WERI-Rb-1 (cell line): ENCODE data around the gene MUTYH.

Experiments
- DNase-seq: peaks from one replicate; pipeline ENCODE4 v3.0.0-alpha.2; 2020
- H3K27ac ChIP-seq: fragments of 250-450 bp; sonication (Bioruptor Pico); 2 replicates; pipeline ENCODE4 v1.5.1; 2020; ENCODE audit warnings: mild to moderate bottlenecking, moderate library complexity
- H3K27me3 ChIP-seq: fragments of 250-450 bp; sonication (Bioruptor Pico); 2 replicates; pipeline ENCODE4 v1.5.1; 2021; ENCODE audit warnings: mild to moderate bottlenecking, low read depth, moderate library complexity; ENCODE audit not compliant: insufficient read depth, severe bottlenecking
- H3K36me3 ChIP-seq: fragments of 250-450 bp; sonication (Bioruptor Pico); 2 replicates; pipeline ENCODE4 v1.5.1; 2020; ENCODE audit warnings: mild to moderate bottlenecking, moderate library complexity
- H3K4me3 ChIP-seq: 2 replicates; pipeline ENCODE4 v1.5.1; 2011; ENCODE audit warnings: low read depth, mild to moderate bottlenecking, control low read depth, low read length
- H3K9me3 ChIP-seq: fragments of 250-450 bp; sonication (Bioruptor Pico); 2 replicates; pipeline ENCODE4 v1.5.1; 2021; ENCODE audit warnings: mild to moderate bottlenecking, moderate library complexity; ENCODE audit not compliant: severe bottlenecking
- CTCF ChIP-seq: IDR thresholded peaks from 2 replicates; pipeline ENCODE4 v1.5.1; 2011; ENCODE audit warnings: low read depth, mild to moderate bottlenecking, control low read depth, inconsistent platforms, low read length

The MUTYH gene

GRCh38 chr1:45380730-45381129, 40.5 kb upstream of the MUTYH start:
- no peaks in the 10 kb centered on the region for H3K9me3 ChIP-seq
- H3K4me3 ChIP-seq: no peak overlapping the region
- no peak for DNase-seq
- no peaks in the 10 kb centered on the region for H3K36me3 ChIP-seq
- H3K27ac ChIP-seq: no peak overlapping the region
- no peaks in the 10 kb centered on the region for H3K27me3 ChIP-seq
- TF ChIP-seq CTCF: no peak

DNA sequence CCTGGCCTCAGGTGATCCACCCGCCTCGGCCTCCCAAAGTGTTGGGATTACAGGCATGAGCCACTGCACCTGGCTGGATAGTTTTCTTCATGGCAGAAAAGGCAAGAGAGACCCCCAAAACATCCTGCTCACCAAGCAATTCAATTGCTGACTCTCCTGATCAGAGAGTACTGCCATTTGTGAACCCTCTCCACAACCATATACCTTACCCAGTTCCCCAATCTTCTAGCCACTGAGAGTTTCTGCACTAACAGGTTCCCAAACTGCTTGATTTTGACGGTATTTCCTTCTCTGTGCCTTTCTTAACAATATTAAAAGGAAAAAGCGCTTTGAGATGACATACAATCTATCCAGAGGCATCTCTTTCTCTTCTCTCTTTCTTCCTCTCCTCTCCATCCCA, 39.9 kb upstream of the MUTYH start:
- H3K4me3 ChIP-seq: no peak overlapping the region
- TF ChIP-seq CTCF: no peak
- H3K36me3 ChIP-seq: no peaks in the 10 kb centered on the region
- no peak overlapping the region for H3K27ac ChIP-seq
- DNase-seq: no peak
- H3K9me3 ChIP-seq: no peaks in the 10 kb centered on the region
- no peaks in the 10 kb centered on the region for H3K27me3 ChIP-seq

DNA sequence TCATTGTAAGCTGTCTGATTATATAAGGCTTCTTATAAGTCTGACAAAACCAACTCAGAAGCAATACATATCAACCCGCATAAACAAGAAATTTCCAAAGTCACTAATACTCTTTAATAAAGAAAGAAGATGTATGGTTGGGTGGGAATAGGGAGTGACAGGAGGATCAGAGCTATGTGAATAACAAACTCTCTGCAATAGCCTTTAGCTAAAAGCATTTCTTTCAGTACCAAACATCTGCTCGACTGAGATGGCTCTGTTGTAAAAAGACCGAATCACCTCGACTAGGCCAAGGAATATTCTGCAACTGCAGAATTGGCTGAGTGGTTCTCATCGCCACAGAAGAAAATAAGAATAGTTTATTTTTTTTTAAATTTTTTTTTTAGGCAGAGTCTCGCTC, 39.3 kb upstream of the MUTYH start:
- H3K27me3 ChIP-seq: no peaks in the 10 kb centered on the region
- no peaks in the 10 kb centered on the region for H3K9me3 ChIP-seq
- H3K27ac ChIP-seq: no peak overlapping the region
- no peaks in the 10 kb centered on the region for H3K36me3 ChIP-seq
- no peak for TF ChIP-seq CTCF
- DNase-seq: no peak
- H3K4me3 ChIP-seq: no peak overlapping the region

DNA sequence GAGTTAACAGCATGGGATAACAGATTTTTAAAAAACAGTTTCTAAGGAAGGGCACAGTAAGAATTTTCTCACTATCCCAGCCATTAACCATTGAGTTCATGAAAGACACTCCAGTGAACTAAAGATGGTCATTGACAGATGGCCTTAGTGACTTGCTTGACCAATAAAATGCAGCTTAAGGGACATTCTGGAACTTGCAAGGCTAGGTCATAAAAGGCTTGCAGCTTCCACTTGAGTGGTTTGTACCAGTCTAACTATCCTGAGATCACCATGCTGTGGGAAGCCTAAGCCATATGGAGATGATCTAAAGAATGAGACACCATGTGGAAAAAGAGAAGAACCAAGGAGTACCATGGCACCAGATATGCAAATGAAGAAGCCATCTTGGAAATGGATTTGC, 37.9 kb upstream of the MUTYH start:
- H3K4me3 ChIP-seq: no peak overlapping the region
- no peaks in the 10 kb centered on the region for H3K36me3 ChIP-seq
- DNase-seq: no peak
- no peak overlapping the region for H3K27ac ChIP-seq
- H3K9me3 ChIP-seq: no peaks in the 10 kb centered on the region
- no peak for TF ChIP-seq CTCF
- no peaks in the 10 kb centered on the region for H3K27me3 ChIP-seq

- H3K27me3 ChIP-seq: no peaks in the 10 kb centered on the region
- H3K9me3 ChIP-seq: no peaks in the 10 kb centered on the region
- H3K4me3 ChIP-seq: no peak overlapping the region
- H3K27ac ChIP-seq: no peak overlapping the region
- no peaks in the 10 kb centered on the region for H3K36me3 ChIP-seq
- no peak for DNase-seq
- no peak for TF ChIP-seq CTCF
These were observed 35.2 kb upstream of the MUTYH start for GRCh38 chr1:45375104-45376090.
